Measurements from ENCODE around the gene FAM110A.
A peak's percentile ranks its signal among the peaks of the same experiment; 100 is the strongest.

FAM110A gene

GRCh38 chr20:860891-861290, 27.4 kb downstream of the FAM110A start:
- no peak for DNase-seq (ENCODE audit: low read depth, low spot score)
- H3K4me3 ChIP-seq (ENCODE audit: low read length), result no peak overlapping the region

- no peak overlapping the region for H3K4me3 ChIP-seq (ENCODE audit: low read length)
- DNase-seq (ENCODE audit: low read depth, low spot score), result no peak
Measured at GRCh38 chr20:865440-865839, 31.9 kb downstream of the FAM110A start.

GRCh38 chr20:868279-868678, 34.8 kb downstream of the FAM110A start:
- no peak overlapping the region for H3K4me3 ChIP-seq (ENCODE audit: low read length)
- no peak for DNase-seq (ENCODE audit: low read depth, low spot score)

- DNase-seq (ENCODE audit: low read depth, low spot score), result no peak
- H3K4me3 ChIP-seq (ENCODE audit: low read length), result no peak overlapping the region
Measured at GRCh38 chr20:869606-870005, 36.1 kb downstream of the FAM110A start.

- H3K4me3 ChIP-seq (ENCODE audit: low read length), result no peak overlapping the region
Measured at GRCh38 chr20:870758-871157, 37.2 kb downstream of the FAM110A start.

DNA sequence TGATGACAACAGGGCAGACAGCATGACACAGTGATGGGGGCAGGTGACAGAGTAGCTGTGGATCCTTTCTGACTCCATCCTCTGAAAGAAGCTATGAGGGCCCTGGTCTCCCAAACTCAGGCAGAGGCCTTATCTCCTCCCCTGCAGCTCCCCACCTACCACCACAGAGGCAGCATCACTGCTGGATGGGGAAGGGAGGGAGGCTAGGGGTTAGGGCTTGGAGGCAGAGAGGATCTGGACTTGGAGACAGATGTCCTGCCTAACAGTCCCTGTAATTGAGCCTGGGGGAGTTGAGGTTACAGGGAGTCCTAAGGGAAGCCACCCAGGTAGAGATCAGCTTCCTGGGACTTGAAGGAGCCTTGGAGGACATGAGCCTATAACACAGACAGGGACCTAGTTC, 37.9 kb downstream of the FAM110A start:
- DNase-seq (ENCODE audit: low read depth, low spot score), result no peak
- no peak overlapping the region for H3K4me3 ChIP-seq (ENCODE audit: low read length)

More at GRCh38 chr20:870758-871157, 37.2 kb downstream of the FAM110A start:
- no peak for DNase-seq (ENCODE audit: low read depth, low spot score)

- no peak overlapping the region for H3K4me3 ChIP-seq (ENCODE audit: low read length)
- DNase-seq (ENCODE audit: low read depth, low spot score), result no peak
Measured at GRCh38 chr20:871948-872347, 38.4 kb downstream of the FAM110A start.

- H3K4me3 ChIP-seq (ENCODE audit: low read length), result no peak overlapping the region
- no peak for DNase-seq (ENCODE audit: low read depth, low spot score)
Measured at GRCh38 chr20:872855-873520, 39.5 kb downstream of the FAM110A start.

- no peak overlapping the region for H3K4me3 ChIP-seq (ENCODE audit: low read length)
- DNase-seq (ENCODE audit: low read depth, low spot score), result no peak
Measured at GRCh38 chr20:873875-874607, 40.5 kb downstream of the FAM110A start.

GRCh38 chr20:875115-875514, 41.6 kb downstream of the FAM110A start:
- no peak overlapping the region for H3K4me3 ChIP-seq (ENCODE audit: low read length)
- no peak for DNase-seq (ENCODE audit: low read depth, low spot score)

DNA sequence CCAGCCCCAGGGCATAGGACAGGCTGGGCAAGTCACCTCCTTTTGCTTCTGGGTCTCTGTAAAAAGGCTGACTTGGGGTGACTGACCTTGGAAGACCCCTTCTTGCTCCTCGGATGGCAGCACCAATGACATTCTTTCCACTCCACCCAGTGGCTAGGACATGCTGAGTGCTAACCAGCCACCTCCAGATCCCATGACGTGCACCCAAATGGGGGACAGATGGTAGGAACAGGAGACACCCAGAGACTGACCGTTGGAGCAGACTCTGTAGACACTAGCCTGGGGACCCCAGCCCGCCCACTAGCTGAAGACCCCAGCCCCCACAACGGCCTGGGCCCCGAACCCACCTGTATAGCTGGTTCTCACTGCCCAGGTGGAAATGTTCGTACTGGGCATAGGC, 44.3 kb downstream of the FAM110A start:
- DNase-seq (ENCODE audit: low read depth, low spot score), result no peak

GRCh38 chr20:878511-879307, 45.2 kb downstream of the FAM110A start:
- peak; percentile 22 for DNase-seq (ENCODE audit: low read depth, low spot score)
- H3K4me3 ChIP-seq (ENCODE audit: low read length), result no peak overlapping the region

More for the DNA sequence above, 44.3 kb downstream of the FAM110A start:
- H3K4me3 ChIP-seq (ENCODE audit: low read length), result no peak overlapping the region

DNA sequence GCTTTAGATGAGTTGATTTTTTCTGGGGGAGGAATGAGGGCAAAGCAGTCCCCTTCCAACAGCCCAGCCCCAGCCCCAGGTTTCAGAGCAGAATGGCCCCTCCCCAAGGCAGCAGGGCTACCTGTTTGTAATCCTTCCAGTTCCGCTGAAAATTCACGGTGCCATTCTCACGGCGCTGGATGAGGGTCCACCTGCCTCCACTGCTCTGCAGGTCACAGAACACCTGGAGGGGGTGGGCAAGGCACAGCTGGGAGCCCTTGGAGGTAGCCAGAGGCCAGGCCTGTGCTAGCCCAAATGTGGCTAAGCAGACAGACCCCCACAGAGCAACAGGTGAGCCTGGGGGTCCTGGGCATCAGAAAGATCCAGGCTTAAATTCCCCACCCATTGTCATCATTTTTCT, 46.1 kb downstream of the FAM110A start:
- DNase-seq (ENCODE audit: low read depth, low spot score), result no peak
- H3K4me3 ChIP-seq (ENCODE audit: low read length), result no peak overlapping the region

DNA sequence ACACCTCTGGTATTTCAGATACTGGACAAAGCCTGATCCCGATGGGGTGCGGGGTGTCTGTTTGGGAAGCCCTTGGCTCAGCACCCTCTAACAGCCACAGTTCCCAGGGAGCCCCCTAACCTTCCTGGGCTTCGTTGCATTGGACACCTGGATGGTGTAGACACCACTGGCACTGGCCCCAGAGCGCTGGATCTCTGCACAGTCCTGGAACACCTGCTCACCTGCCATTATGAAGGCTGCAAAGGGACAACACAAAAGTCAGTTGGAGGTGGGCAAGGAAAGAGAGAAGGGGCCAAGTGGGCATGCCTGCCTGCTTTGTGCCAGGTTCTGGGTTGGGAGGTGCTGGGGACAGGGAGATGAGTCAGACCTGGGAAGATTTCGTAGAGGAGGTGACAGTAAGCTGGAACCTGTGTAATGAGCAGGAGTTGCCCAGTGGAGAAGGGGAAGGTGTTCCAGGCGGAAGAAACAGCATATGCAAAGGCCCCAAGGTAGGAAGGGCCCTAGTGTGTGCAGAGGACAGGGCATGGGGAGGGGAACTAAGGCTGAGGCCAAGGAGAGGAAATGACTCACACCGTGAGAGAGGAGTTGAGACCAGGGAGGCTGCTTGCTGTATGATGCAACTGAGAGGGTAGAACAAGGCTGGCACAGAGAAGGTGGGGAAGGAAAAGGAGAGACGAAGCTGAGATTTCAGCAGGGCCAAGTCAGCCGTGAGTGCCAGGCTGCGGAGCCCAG, 47.7 kb downstream of the FAM110A start:
- H3K4me3 ChIP-seq (ENCODE audit: low read length), result no peak overlapping the region
- no peak for DNase-seq (ENCODE audit: low read depth, low spot score)

GRCh38 chr20:881783-882144, 48.2 kb downstream of the FAM110A start:
- H3K4me3 ChIP-seq (ENCODE audit: low read length), result no peak overlapping the region
- no peak for DNase-seq (ENCODE audit: low read depth, low spot score)

DNA sequence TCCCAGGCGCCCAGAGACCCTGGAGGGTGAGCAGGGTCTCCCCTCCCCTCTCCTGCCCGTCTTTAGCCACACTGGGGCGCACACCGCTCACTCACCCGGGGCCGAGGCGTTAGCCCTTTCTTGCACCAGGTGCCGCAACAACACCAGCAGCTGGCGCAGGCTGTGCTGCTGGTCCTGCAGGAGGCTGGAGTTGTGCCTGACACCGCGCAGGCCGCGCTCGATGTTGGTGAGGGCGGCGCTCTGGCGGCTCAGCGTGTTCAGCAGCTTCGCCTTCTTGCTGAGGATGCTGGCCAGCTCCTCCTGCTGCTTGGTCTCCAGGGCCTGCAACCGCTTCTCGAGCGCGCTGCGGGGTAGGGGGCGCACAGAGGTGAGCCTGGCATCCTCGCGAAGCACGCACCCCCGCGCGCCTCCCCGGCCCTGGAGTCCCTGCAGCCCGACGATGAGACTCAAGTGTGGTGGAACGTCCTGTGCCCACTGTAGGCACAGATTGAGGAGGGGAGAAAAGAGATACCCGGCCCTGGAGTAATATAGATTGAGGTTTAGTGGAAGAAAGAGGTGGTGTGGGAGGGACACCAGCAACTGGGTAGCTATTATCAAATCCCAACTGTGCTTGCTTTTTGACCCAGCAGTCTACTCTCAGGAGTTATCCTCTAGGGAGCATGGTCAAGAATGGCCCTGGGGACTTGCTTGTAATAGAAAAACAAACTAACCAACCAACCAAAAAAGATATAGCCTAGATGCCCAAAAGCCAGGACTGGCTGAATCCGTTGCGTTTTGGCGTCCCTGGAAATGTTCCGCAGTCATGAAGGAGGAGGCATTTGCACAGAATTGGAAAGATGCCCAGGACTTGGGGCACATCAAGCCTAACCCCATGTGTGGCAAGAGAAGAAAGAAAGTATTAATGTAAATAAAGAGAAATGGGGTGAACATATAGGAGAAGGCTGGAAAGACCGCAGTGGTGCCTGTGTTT, 51.8 kb downstream of the FAM110A start:
- DNase-seq (ENCODE audit: low read depth, low spot score), result no peak
- H3K4me3 ChIP-seq (ENCODE audit: low read length), result no peak overlapping the region

- H3K4me3 ChIP-seq (ENCODE audit: low read length), result no peak overlapping the region
- no peak for DNase-seq (ENCODE audit: low read depth, low spot score)
Measured at GRCh38 chr20:887137-887536, 53.6 kb downstream of the FAM110A start.

GRCh38 chr20:888057-888456, 54.5 kb downstream of the FAM110A start:
- no peak overlapping the region for H3K4me3 ChIP-seq (ENCODE audit: low read length)
- no peak for DNase-seq (ENCODE audit: low read depth, low spot score)

Measured in Jurkat, Clone E6-1 (cell line).